Mesangial cell (primary cell): ENCODE measurements around the gene MOXD1. TPM values are rescaled to one million over a fixed set of nuclear protein-coding genes. Genes with fewer than 3 reads are reported as not detected.

Source experiments
- total RNA-seq: library from RNA; depleted of rRNA; stranded (reverse); fragments of >200 nt; gene quantifications from 2 replicates; pipeline ENCODE4 v1.2.3, GENCODE V29; 2015

Gene MOXD1
- 50.0 and 115 TPM in 2 replicates for total RNA-seq

DNA sequence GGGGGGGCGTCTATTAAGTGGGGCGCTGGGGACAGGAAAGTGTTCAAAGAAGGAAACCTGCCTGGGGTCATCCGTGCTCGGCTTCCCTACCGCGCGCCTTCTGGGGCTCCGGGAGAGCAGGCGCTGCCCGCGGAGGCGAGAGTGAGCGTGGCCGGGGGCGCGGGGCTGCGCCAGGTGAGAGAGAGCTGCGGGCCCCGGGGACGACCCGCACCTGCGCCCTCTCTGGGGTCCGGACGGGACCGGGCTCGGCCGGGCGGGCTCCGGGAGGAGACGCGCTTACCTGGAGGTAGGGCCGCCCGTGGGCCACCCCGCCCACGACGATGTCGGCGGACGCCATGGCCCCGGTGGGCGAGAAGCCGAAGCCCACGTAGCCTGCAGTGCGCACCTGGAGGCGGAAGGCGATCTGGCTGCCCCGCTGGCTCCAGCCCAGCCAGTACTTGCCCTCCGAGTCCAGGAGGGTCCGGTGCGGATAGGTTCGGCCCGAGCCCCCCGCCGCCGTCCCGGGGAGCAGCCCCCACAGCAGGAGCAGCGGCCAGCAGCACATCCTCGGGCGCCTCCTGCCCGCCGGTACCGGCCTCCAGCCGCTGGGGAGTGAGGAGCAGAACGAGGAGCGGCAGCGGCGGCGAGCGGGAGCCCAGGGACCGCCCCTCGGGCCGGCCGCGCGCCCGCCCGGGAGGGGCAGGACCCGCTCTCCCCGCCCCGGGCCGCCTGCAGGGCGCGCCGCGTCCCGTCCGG is at the start of gene MOXD1:
Gene MOXD1 (minus strand): TSS at position 593 of the 735 bp plus-strand sequence. CDS start 49 bp downstream, at position 544.

Other genes with a start within 250 kb of the MOXD1 start
- 21.0 and 25.9 TPM in 2 replicates for gene STX7, start 111.6 kb upstream of the MOXD1 start, total RNA-seq
- gene TAAR9, start 136.8 kb upstream of the MOXD1 start, total RNA-seq = not detected in 2 replicates
- gene TAAR8, start 151.2 kb upstream of the MOXD1 start, total RNA-seq = not detected in 2 replicates
- gene TAAR6, start 168.8 kb upstream of the MOXD1 start, total RNA-seq = not detected in 2 replicates
- not detected in 2 replicates for gene TAAR5, start 188.3 kb upstream of the MOXD1 start, total RNA-seq
- not detected in 2 replicates for gene TAAR2, start 222.8 kb upstream of the MOXD1 start, total RNA-seq